Right renal pelvis (tissue), 4 donors: ENCODE data around the gene ASB11. TPM values are rescaled to one million over a fixed set of nuclear protein-coding genes. Genes with fewer than 3 reads are reported as not detected.
A peak's percentile ranks its signal among the peaks of the same experiment; 100 is the strongest.
"Not testable (repeated sequence)": the region's sequence is repeated elsewhere in the genome, so short reads cannot be mapped to it uniquely, and the experiment has no call there.

ENCODE experiments used
- DNase-seq, 4 donors: peaks; one replicate each; pipeline ENCODE4 v3.0.0-alpha.2; 2013; ENCODE audit warnings: low read depth in 4 of 4, low spot score in 3 of 4, missing footprints in 1 of 4
- polyA plus RNA-seq, 4 donors: library from polyadenylated mRNA; unstranded; fragments of 120-200 nt; gene quantifications; one replicate each; pipeline ENCODE4 v1.2.1, GENCODE V29; 2013; ENCODE audit not compliant: insufficient read length in 4 of 4

Gene ASB11
- polyA plus RNA-seq, 4 donors: 0.03 TPM; not detected in 3

GRCh38 chrX:15311119-15311518 lies 4.3 kb downstream of the ASB11 start:
- DNase-seq: no peak

- peak in 2 of 4 donors; percentile 33 to 43 for DNase-seq
These were observed 5.3 kb downstream of the ASB11 start for GRCh38 chrX:15310117-15310516.

GRCh38 chrX:15305899-15306298 lies 9.5 kb downstream of the ASB11 start:
- DNase-seq: not testable (repeated sequence)

GRCh38 chrX:15301924-15302323 lies 13.5 kb downstream of the ASB11 start:
- no peak for DNase-seq

- no peak for DNase-seq
These were observed 15.2 kb downstream of the ASB11 start for GRCh38 chrX:15299941-15300851.

- DNase-seq: no peak
These were observed 16.7 kb downstream of the ASB11 start for GRCh38 chrX:15298780-15299179.

- no peak for DNase-seq
These were observed 17.2 kb downstream of the ASB11 start for GRCh38 chrX:15298201-15298600.

- DNase-seq: no peak
These were observed 22.0 kb downstream of the ASB11 start for GRCh38 chrX:15293451-15293850.

- DNase-seq: no peak
These were observed 22.6 kb downstream of the ASB11 start for GRCh38 chrX:15292861-15293260.

GRCh38 chrX:15277604-15278003 lies 37.8 kb downstream of the ASB11 start:
- DNase-seq: no peak

GRCh38 chrX:15274946-15275345 lies 40.5 kb downstream of the ASB11 start:
- DNase-seq: no peak

- DNase-seq: not testable (repeated sequence)
These were observed 42.2 kb downstream of the ASB11 start for GRCh38 chrX:15273275-15273674.

GRCh38 chrX:15271757-15272156 lies 43.7 kb downstream of the ASB11 start:
- DNase-seq: no peak

GRCh38 chrX:15269618-15270521 lies 45.6 kb downstream of the ASB11 start, which contains the start of gene ASB9:
ASB9 (minus strand) TSS chrX:15270083; CDS start chrX:15269874, 209 bp downstream.
- DNase-seq: peak in 3 of 4 donors; percentile 26 to 50 (median 32)

GRCh38 chrX:15269120-15269519 lies 46.3 kb downstream of the ASB11 start:
- no peak for DNase-seq

- no peak for DNase-seq
These were observed 60.6 kb downstream of the ASB11 start for GRCh38 chrX:15254852-15255251.

GRCh38 chrX:15245896-15246295 lies 69.5 kb downstream of the ASB11 start:
- DNase-seq: no peak

- no peak for DNase-seq
These were observed 71.0 kb downstream of the ASB11 start for GRCh38 chrX:15244421-15244820.

GRCh38 chrX:15242899-15243555 lies 72.4 kb downstream of the ASB11 start:
- DNase-seq: peak; percentile 6 to 16 (median 10)

- no peak for DNase-seq
These were observed 74.1 kb downstream of the ASB11 start for GRCh38 chrX:15241301-15241700.

GRCh38 chrX:15240414-15240813 lies 75.0 kb downstream of the ASB11 start:
- DNase-seq: no peak
